Measurements from ENCODE around the gene ATP2B1.

DNA sequence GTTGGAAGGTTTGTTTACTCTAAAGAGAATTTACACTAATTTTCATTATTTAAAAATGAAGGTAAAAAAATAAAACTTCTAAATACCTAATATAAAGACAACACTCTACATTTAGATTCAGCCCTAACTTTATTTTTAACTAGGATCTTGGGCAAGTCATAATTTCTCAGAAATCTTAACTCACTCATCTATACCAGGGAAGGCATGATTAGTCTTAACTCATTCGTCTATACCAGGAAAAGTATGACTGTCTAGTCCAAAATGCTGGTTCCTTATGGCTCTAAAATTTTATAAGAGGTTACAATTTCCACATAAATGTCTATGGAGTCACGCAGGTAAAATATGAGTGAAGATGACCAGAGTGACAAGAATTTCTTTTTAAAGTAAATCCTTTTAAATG lies 130.1 kb downstream of the ATP2B1 start:
- TF ChIP-seq, protein P1, sequence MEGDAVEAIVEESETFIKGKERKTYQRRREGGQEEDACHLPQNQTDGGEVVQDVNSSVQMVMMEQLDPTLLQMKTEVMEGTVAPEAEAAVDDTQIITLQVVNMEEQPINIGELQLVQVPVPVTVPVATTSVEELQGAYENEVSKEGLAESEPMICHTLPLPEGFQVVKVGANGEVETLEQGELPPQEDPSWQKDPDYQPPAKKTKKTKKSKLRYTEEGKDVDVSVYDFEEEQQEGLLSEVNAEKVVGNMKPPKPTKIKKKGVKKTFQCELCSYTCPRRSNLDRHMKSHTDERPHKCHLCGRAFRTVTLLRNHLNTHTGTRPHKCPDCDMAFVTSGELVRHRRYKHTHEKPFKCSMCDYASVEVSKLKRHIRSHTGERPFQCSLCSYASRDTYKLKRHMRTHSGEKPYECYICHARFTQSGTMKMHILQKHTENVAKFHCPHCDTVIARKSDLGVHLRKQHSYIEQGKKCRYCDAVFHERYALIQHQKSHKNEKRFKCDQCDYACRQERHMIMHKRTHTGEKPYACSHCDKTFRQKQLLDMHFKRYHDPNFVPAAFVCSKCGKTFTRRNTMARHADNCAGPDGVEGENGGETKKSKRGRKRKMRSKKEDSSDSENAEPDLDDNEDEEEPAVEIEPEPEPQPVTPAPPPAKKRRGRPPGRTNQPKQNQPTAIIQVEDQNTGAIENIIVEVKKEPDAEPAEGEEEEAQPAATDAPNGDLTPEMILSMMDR (conservative IDR thresholded peaks at IDR 0.05; ENCODE audit: low read depth, low read length): no peak
- TF ChIP-seq EZH2phosphoT487 (IDR thresholded peaks at IDR 0.05; ENCODE audit: borderline replicate concordance, low read length) (no peak), EZH2 (IDR thresholded peaks at IDR 0.05; ENCODE audit: low read length, unreplicated experiment) (no peak)
